Kidney (tissue), 14 donors: ENCODE data around the gene TSPAN4. TPM values are rescaled to one million over a fixed set of nuclear protein-coding genes. Genes with fewer than 3 reads are reported as not detected.

Experiments used
- DNase-seq, 5 donors: peaks; one replicate each; pipeline ENCODE4 v3.0.0-alpha.2; 2013 to 2020
- FAIRE-seq: peaks from 2 replicates; lab custom pipeline; 2012; peaks lifted over from hg19 to GRCh38; lab: Jason Lieb, UNC
- H3K27ac ChIP-seq, 2 donors: one replicate each; pipeline ENCODE4 v1.7.0; 2013; ENCODE audit warnings: low read depth in 2 of 2, low read length in 2 of 2, inconsistent platforms in 1 of 2
- H3K27me3 ChIP-seq: one replicate; pipeline ENCODE4 v1.7.1; 2013; ENCODE audit warnings: low read length, inconsistent platforms; ENCODE audit not compliant: control insufficient read depth, insufficient read depth
- H3K36me3 ChIP-seq, 3 donors: one replicate each; pipeline versions ENCODE4 v1.7.0 to v1.7.1; 2013; ENCODE audit warnings: low read length in 3 of 3, control low read depth in 1 of 3, inconsistent platforms in 1 of 3; ENCODE audit not compliant: insufficient read depth in 3 of 3, control insufficient read depth in 2 of 3
- H3K4me1 ChIP-seq, 3 donors: one replicate each; pipeline versions ENCODE4 v1.7.0 to v1.7.1; 2013; ENCODE audit warnings: low read length in 3 of 3, inconsistent platforms in 1 of 3, low read depth in 1 of 3; ENCODE audit not compliant: control insufficient read depth in 2 of 3, insufficient read depth in 2 of 3
- H3K4me3 ChIP-seq, 3 donors: one replicate each; pipeline versions ENCODE4 v1.7.0 to v1.8.1; 2013; ENCODE audit warnings: low read length in 3 of 3, control low read depth in 1 of 3, inconsistent platforms in 1 of 3
- H3K9ac ChIP-seq, 3 donors: one replicate each; pipeline versions ENCODE4 v1.7.0 to v1.7.1; 2013; ENCODE audit warnings: low read length in 3 of 3, control low read depth in 1 of 3, inconsistent platforms in 1 of 3
- H3K9me3 ChIP-seq, 3 donors: one replicate each; pipeline versions ENCODE4 v1.7.0 to v1.7.1; 2013; ENCODE audit warnings: low read length in 3 of 3, control low read depth in 1 of 3, inconsistent platforms in 1 of 3; ENCODE audit not compliant: control insufficient read depth in 2 of 3, insufficient read depth in 1 of 3
- CTCF ChIP-seq: IDR thresholded peaks from 3 replicates; pipeline ENCODE4 v1.5.1; 2012; ENCODE audit warnings: mild to moderate bottlenecking, moderate library complexity, borderline replicate concordance; ENCODE audit not compliant: insufficient read depth; ENCODE audit errors: extremely low read depth
- intact Hi-C: fragments of 100-400 bp; cut with DNase I; formaldehyde crosslinking; loops from one replicate; pipeline ENCODE4 v1.11.1; 2022
- polyA plus RNA-seq: library from polyadenylated mRNA; stranded (reverse); fragments of 350-450 nt; fragmentation: Illumina TruSeq; extraction: RNeasy Lipid Tissue Mini Kit (QIAGEN cat#74804); gene quantifications from one replicate; pipeline ENCODE4 v1.2.3, GENCODE V29; 2014; ENCODE audit warnings: low read depth, low replicate concordance; ENCODE audit not compliant: insufficient read depth
- total RNA-seq: library from RNA; stranded (reverse); fragmentation: NEBNext Ultra II Directional; extraction: Animal tissue kit (Norgen Biotek cat#: 25700); gene quantifications from one replicate; pipeline ENCODE4 v1.2.1, GENCODE V29; 2021
- donor health status: control.
- donor health status: control.
- donor health status: control.
- donor health status: control.
- donor health status: control.
- donor health status: DM: yes; HTN: yes; CAD: no.
- donor health status: Normal renal cell carcinoma (clear cell type).

The TSPAN4 gene
- total and polyA plus RNA-seq, 2 donors from 2014 or later: 81.2 to 104 TPM

- no peaks in the 10 kb centered on the region for H3K27me3 ChIP-seq
- no peaks in the 10 kb centered on the region for H3K9me3 ChIP-seq
- H3K4me3 ChIP-seq: no peak overlapping the region
- H3K4me1 ChIP-seq: peaks cover 2 to 21% (median 7%) of the 10 kb centered on the region in 3 donors
- TF ChIP-seq CTCF: no peak
- DNase-seq: no peak
- intact Hi-C loops: no loop called here
- no peak for FAIRE-seq
- no peak overlapping the region for H3K9ac ChIP-seq
- no peak overlapping the region for H3K27ac ChIP-seq
- H3K36me3 ChIP-seq: peaks cover 6 to 14% (median 14%) of the 10 kb centered on the region in 3 donors
Observed at GRCh38 chr11:813456-814096, 29.1 kb upstream of the TSPAN4 start.

GRCh38 chr11:815675-816432 is 26.8 kb upstream of the TSPAN4 start:
- Histone ChIP-seq H3K27me3 (no peaks in the 10 kb centered on the region), H3K9ac (no peak overlapping the region), H3K9me3 (no peaks in the 10 kb centered on the region), H3K27ac (no peak overlapping the region), H3K36me3 (peaks cover 6 to 14% (median 14%) of the 10 kb centered on the region in 3 donors), H3K4me1 (peaks cover 2 to 20% (median 14%) of the 10 kb centered on the region in 3 donors), H3K4me3 (no peak overlapping the region)
- FAIRE-seq: no peak
- no peak for DNase-seq
- intact Hi-C loops: no loop called here
- TF ChIP-seq CTCF: no peak

- Histone ChIP-seq H3K4me1 (peaks cover 0 to 20% (median 15%) of the 10 kb centered on the region in 3 donors), H3K27ac (no peak overlapping the region), H3K36me3 (peaks cover 6 to 14% (median 10%) of the 10 kb centered on the region in 3 donors), H3K9me3 (no peaks in the 10 kb centered on the region), H3K4me3 (no peak overlapping the region), H3K27me3 (no peaks in the 10 kb centered on the region), H3K9ac (no peak overlapping the region)
- no peak for FAIRE-seq
- no peak for TF ChIP-seq CTCF
- no peak for DNase-seq
- intact Hi-C loops: no loop called here
Observed at GRCh38 chr11:816433-816779, 26.2 kb upstream of the TSPAN4 start.
